Ascending aorta (tissue), 2 donors: Measurements from ENCODE around the gene CD320. TPM values are rescaled to one million over a fixed set of nuclear protein-coding genes. Genes with fewer than 3 reads are reported as not detected.

Source experiments
- DNase-seq, 2 donors: peaks; one replicate each; pipeline ENCODE4 v3.0.0-alpha.2; 2019; ENCODE audit warnings: low spot score in 2 of 2
- H3K27ac ChIP-seq, 2 donors: fragments of 200-600 bp; sonication (generic); one replicate each; pipeline ENCODE4 v1.5.1; 2016 to 2017; ENCODE audit warnings: mild to moderate bottlenecking in 1 of 2
- H3K27me3 ChIP-seq: fragments of 200-600 bp; sonication (generic); one replicate; pipeline ENCODE4 v1.5.1; 2017
- H3K36me3 ChIP-seq, 2 donors: fragments of 200-600 bp; sonication (generic); one replicate each; pipeline ENCODE4 v1.5.1; 2016
- H3K4me1 ChIP-seq, 2 donors: fragments of 200-600 bp; sonication (generic); one replicate each; pipeline ENCODE4 v1.5.1; 2016 to 2017; ENCODE audit warnings: mild to moderate bottlenecking in 1 of 2
- H3K4me3 ChIP-seq, 2 donors: fragments of 200-600 bp; sonication (generic); one replicate each; pipeline ENCODE4 v1.5.1; 2016 to 2017; ENCODE audit warnings: mild to moderate bottlenecking in 1 of 2
- H3K9me3 ChIP-seq, 2 donors: fragments of 200-600 bp; sonication (generic); one replicate each; pipeline ENCODE4 v1.5.1; 2016
- CTCF ChIP-seq, 3 experiments: fragments of 200-600 bp in 2 of 3; fragments of 450-650 bp in 1 of 3; sonication (generic) in 2 of 3; IDR thresholded peaks; one replicate each; pipeline ENCODE4 v1.5.1; 2016 to 2019; ENCODE audit warnings: antibody characterized with exemption in 3 of 3, mild to moderate bottlenecking in 1 of 3, moderate library complexity in 1 of 3
- intact Hi-C: fragments of 100-400 bp; cut with DNase I; formaldehyde crosslinking; loops from one replicate; pipeline ENCODE4 v1.15.1; 2023
- total RNA-seq: library from RNA; depleted of rRNA; stranded (reverse); fragments of >200 nt; gene quantifications from one replicate; pipeline ENCODE4 v1.1.0, GENCODE V29; 2016

Gene CD320
- total RNA-seq, 1 donor from 2014 or later: 263 TPM

DNA sequence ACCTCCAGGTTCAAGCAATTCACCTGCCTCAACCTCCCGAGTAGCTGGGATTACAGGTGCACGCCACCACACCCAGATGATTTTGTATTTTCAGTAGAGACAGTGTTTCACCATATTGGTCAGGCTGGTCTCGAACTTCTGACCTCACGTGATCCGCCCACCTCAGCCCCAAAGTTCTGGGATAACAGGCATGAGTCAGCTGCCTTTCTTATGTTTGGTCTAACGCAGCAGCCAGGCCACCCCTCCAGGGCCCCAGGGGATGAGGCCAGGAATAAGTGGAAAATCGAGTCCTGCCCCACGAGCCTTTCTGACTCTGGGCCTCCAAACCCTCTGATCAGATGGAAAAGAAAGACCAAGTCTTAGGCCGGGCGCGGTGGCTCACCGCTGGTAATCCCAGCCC lies 54.5 kb downstream of the CD320 start:
- H3K4me3 ChIP-seq: no peak overlapping the region
- no peak for TF ChIP-seq CTCF (IDR thresholded peaks at IDR 0.05)
- no peaks in the 10 kb centered on the region for H3K27me3 ChIP-seq
- no peaks in the 10 kb centered on the region for H3K9me3 ChIP-seq
- no peak overlapping the region for H3K27ac ChIP-seq
- H3K36me3 ChIP-seq: peaks cover 14 to 33% of the 10 kb centered on the region in 2 donors
- peaks cover 0 to 6% of the 10 kb centered on the region in 2 donors for H3K4me1 ChIP-seq
- intact Hi-C loops: loop anchor here (1.0 to 5.0 kb wide), 3 partner anchors 46 to 309 kb away; partner anchors contain the start of gene CERS4
- no peak for DNase-seq

DNA sequence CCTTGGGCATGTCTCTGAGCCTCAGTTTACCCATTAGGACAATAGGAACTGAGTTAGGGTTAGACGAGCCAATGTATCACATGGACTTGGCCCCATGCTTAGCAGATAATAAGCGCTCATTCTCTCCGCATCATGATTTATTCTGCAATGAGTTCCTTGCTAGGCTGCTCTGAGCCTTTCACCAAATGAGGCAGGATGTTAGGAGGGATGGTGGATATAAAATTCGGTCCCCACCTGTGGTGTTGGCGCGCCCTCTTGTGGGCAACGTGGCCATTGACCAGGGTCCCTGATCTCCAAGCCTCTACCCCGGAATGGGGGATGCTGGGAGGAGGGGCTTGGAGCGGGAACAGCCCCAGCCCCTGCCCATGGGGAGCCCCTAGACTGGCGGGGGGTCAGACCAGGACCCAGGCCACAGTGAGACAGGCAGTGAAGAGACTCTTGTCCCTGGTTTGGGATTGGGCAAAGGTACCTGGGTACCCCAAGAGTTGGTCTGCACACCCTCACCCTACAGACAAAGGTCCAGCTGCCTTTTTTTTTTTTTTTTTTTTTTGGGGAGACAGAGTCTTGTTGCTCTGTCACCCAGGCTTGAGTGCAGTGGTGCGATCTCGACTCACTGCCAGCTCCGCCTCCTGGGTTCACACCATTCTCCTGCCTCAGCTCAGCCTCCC lies 55.1 kb downstream of the CD320 start:
- intact Hi-C loops: loop anchor here (1.0 to 5.0 kb wide), 3 partner anchors 46 to 308 kb away; partner anchors contain the start of gene CERS4
- Histone ChIP-seq H3K27me3 (no peaks in the 10 kb centered on the region), H3K9me3 (no peaks in the 10 kb centered on the region), H3K36me3 (peaks cover 14 to 31% of the 10 kb centered on the region in 2 donors), H3K4me3 (no peak overlapping the region), H3K27ac (no peak overlapping the region), H3K4me1 (peaks cover 0 to 6% of the 10 kb centered on the region in 2 donors)
- peak; percentile 87 to 91 (median 88) for TF ChIP-seq CTCF (IDR thresholded peaks at IDR 0.05)
- DNase-seq: peak in 1 of 2 donors; percentile 82

Other genes starting within 250 kb of the CD320 start
- gene FBN3, start 158.8 kb downstream of the CD320 start, total RNA-seq: not detected
- 20.2 TPM for gene CERS4, start 99.0 kb downstream of the CD320 start, total RNA-seq
- 11.8 TPM for gene NDUFA7, start 13.0 kb upstream of the CD320 start, total RNA-seq
- 393 TPM for gene RPS28, start 13.1 kb upstream of the CD320 start, total RNA-seq
- 47.4 TPM for gene KANK3, start 34.9 kb upstream of the CD320 start, total RNA-seq
- gene ANGPTL4, start 55.8 kb upstream of the CD320 start, total RNA-seq: 161 TPM
- 70.8 TPM for gene RAB11B, start 82.0 kb upstream of the CD320 start, total RNA-seq
- gene MARCHF2, start 104.9 kb upstream of the CD320 start, total RNA-seq: 151 TPM
- 198 TPM for gene HNRNPM, start 136.6 kb upstream of the CD320 start, total RNA-seq
- not detected for gene PRAM1, start 194.3 kb upstream of the CD320 start, total RNA-seq
- gene ZNF414, start 205.8 kb upstream of the CD320 start, total RNA-seq: 189 TPM